OCI-LY7 (cell line): ENCODE data around the gene PLXNA1.

Experiments used
- CTCF ChIP-seq: fragments of 200-600 bp; sonication (generic); conservative IDR thresholded peaks from 2 replicates; pipeline ENCODE4 v1.5.1; 2014; ENCODE audit warnings: mild to moderate bottlenecking, antibody characterized with exemption, low read length, moderate library complexity, mixed read lengths
- EZH2phosphoT487 ChIP-seq: fragments of 200-600 bp; sonication (generic); IDR thresholded peaks from 2 replicates; pipeline ENCODE4 v1.6.1; 2018; ENCODE audit warnings: low read depth, borderline replicate concordance, mild to moderate bottlenecking, mixed run types, antibody characterized with exemption, low read length, moderate library complexity, mixed read lengths

GRCh38 chr3:127002195-127003174 is 19.6 kb downstream of the PLXNA1 start:
- peak; percentile 45; the same call in 1 of the 2 replicates for TF ChIP-seq CTCF
- no peak for TF ChIP-seq EZH2phosphoT487
